GM19452 (cell line): ENCODE data around the gene LRRC57.
A peak's percentile ranks its signal among the peaks of the same experiment; 100 is the strongest.
"Not testable (repeated sequence)": the region's sequence is repeated elsewhere in the genome, so short reads cannot be mapped to it uniquely, and the experiment has no call there.

Experiments
- ATAC-seq: cut with Tn5 transposase; IDR thresholded peaks from one replicate; pipeline ENCODE4 v1.9.1; 2021; ENCODE audit not compliant: unreplicated experiment

LRRC57 gene

GRCh38 chr15:42548249-42549031 is at the start of gene LRRC57, which contains the start of gene HAUS2:
LRRC57 (minus strand) TSS chr15:42548793; CDS start chr15:42548434, 359 bp downstream.
HAUS2 (plus strand) TSS chr15:42548838; CDS start chr15:42548873, 35 bp downstream.
- ATAC-seq: peak; percentile 78

GRCh38 chr15:42595626-42596240 is 47.1 kb upstream of the LRRC57 start:
- ATAC-seq: no peak

GRCh38 chr15:42594095-42594494 is 45.5 kb upstream of the LRRC57 start:
- ATAC-seq: no peak

- ATAC-seq: no peak
Observed at GRCh38 chr15:42593143-42593542, 44.5 kb upstream of the LRRC57 start.

- no peak for ATAC-seq
Observed at GRCh38 chr15:42592716-42593115, 44.1 kb upstream of the LRRC57 start.

GRCh38 chr15:42591238-42591934 is 42.8 kb upstream of the LRRC57 start:
- ATAC-seq: no peak

GRCh38 chr15:42590619-42591237 is 42.1 kb upstream of the LRRC57 start:
- ATAC-seq: no peak

GRCh38 chr15:42584031-42584765 is 35.6 kb upstream of the LRRC57 start:
- ATAC-seq: no peak

GRCh38 chr15:42582569-42583375 is 34.2 kb upstream of the LRRC57 start:
- no peak for ATAC-seq

GRCh38 chr15:42581272-42581730 is 32.7 kb upstream of the LRRC57 start:
- ATAC-seq: peak; percentile 74

- ATAC-seq: no peak
Observed at GRCh38 chr15:42578984-42579537, 30.5 kb upstream of the LRRC57 start.

- no peak for ATAC-seq
Observed at GRCh38 chr15:42577514-42578031, 29.0 kb upstream of the LRRC57 start.

- no peak for ATAC-seq
Observed at GRCh38 chr15:42576776-42577175, 28.2 kb upstream of the LRRC57 start.

GRCh38 chr15:42576040-42576594 is 27.5 kb upstream of the LRRC57 start:
- no peak for ATAC-seq

- peak; percentile 93 for ATAC-seq
Observed at GRCh38 chr15:42575188-42576039, 26.8 kb upstream of the LRRC57 start, which contains the start of gene STARD9. STARD9 (plus strand) TSS chr15:42575606; CDS start chr15:42575716, 110 bp downstream.

- ATAC-seq: no peak
Observed at GRCh38 chr15:42558739-42559138, 10.1 kb upstream of the LRRC57 start.

- ATAC-seq: not testable (repeated sequence)
Observed at GRCh38 chr15:42556550-42557207, 8.1 kb upstream of the LRRC57 start.
